Activated CD4-positive, CD25-positive, alpha-beta regulatory T cell (primary cell): ENCODE results near the gene BPIFB2.
"Not testable (repeated sequence)": the region's sequence is repeated elsewhere in the genome, so short reads cannot be mapped to it uniquely, and the experiment has no call there.

Source experiments
- DNase-seq, 4 experiments: peaks; one replicate each; lab custom pipeline; 2025; lab: John Stamatoyannopoulos, UW

BPIFB2 gene

GRCh38 chr20:33034901-33035492 is 27.5 kb downstream of the BPIFB2 start:
- no peak for DNase-seq

DNA sequence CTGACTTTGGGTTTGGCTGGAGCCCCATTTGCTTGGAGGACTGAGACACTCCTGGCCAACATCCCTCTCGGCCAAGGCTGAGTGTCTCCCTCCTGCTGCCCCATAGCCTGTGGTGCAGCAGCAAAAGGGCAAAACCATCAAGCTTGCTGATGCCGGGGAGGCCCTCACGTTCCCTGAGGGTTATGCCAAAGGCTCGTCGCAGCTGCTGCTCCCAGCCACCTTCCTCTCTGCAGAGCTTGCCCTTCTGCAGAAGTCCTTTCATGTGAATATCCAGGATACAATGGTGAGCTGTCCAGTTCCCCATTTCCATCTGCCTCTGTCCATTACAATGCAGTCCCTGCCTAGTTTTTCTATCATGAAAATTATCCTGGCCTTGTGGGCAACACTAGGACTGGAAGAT is 30.0 kb downstream of the BPIFB2 start:
- no peak for DNase-seq

- DNase-seq, result no peak
Observed at GRCh38 chr20:33038243-33038642, 30.7 kb downstream of the BPIFB2 start.

DNA sequence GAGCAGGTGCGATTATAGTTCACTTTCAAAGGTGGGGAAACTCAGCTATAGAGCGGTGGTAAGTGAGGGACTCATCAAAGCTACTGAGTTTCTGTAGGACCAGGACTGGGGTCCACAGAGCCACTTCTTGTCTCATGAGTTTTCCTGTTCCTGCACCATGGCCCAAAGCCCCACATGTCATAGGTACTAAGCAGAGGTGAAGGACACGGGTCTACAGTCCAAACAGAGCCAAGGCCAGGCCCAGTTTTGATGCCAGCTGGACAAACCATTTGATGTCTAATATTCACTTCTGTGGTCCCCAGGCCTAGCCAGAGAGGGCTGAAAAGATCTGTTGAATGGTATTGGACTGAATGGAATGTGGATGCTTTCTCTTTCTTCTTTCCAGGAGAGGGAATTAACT is 34.9 kb downstream of the BPIFB2 start:
- no peak for DNase-seq

- no peak for DNase-seq
Observed at GRCh38 chr20:33042983-33043730, 35.7 kb downstream of the BPIFB2 start.

GRCh38 chr20:33043731-33044181 is 36.3 kb downstream of the BPIFB2 start:
- DNase-seq, result no peak

DNA sequence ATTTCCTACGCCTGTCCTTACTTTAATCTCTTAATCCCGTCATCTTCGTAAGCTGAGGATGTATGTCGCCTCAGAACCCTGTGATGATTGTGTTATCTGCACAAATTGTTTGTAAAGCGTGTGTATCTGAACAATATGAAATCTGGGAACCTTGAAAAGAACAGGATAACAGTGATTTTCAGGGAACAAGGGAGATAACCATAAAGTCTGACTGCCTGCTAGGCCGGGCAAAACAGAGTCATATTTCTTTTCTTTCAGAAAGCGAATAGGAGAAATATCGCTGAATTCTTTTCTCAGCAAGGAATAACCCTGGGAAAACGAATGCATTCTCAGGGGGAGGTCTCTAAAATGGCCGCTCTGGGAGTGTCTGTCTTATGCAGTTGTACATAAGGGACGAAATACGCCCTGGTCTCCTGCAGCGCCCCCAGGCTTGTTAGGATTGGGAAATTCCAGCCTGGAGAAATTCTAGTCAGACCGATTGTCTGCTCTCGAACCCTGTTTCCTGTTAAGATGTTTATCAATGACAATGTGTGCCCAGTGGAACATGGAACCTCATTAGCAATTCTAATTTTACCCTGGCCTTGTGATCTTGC is 37.7 kb downstream of the BPIFB2 start:
- not testable (repeated sequence) for DNase-seq

DNA sequence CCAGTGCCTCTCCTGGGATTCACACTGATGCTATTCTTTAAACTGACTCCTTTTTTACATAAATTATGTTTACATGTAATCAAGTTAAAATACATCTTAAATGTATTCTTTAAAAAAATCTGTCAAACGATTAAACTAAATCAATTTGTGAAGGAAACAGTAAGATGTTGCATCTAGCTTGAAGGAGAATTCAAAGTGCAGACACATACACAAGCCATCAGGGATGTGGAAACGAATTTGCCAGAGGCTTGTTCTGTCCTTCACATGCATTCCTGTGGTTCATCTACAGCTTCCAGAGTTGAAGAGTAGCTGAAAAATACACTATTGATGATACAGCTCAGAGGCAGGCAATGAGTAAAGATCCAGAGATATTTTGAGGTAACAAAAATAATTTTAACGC is 38.9 kb downstream of the BPIFB2 start:
- no peak for DNase-seq

DNA sequence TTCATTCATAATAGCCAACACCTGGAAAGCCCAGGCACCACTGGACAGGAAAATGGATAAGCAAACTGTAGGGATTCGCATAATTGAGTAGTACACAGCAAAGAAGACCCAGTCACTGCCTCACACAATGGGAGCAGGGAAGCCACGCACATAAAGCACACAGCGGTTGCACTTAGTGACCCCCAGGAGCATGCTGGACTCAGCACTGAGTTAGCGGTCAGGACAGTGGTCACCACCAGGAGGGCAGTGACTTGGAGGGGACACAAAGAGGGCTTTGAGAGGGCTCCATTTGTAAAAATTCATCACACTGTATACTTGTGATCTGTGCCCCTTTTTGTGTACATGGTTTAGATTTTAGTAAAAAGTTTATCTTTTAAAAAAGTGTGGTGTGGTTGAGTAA is 43.8 kb downstream of the BPIFB2 start:
- no peak for DNase-seq

GRCh38 chr20:33053291-33054106 is 46.0 kb downstream of the BPIFB2 start, which contains the start of gene BPIFB3:
TSS of gene BPIFB3 (plus strand) at chr20:33053903. CDS start at chr20:33055436, 1,533 bp downstream.
- DNase-seq, result no peak

- DNase-seq, result no peak
Observed at GRCh38 chr20:33054381-33054780, 46.9 kb downstream of the BPIFB2 start.

- DNase-seq, result no peak
Observed at GRCh38 chr20:33054791-33055190, 47.3 kb downstream of the BPIFB2 start.

DNA sequence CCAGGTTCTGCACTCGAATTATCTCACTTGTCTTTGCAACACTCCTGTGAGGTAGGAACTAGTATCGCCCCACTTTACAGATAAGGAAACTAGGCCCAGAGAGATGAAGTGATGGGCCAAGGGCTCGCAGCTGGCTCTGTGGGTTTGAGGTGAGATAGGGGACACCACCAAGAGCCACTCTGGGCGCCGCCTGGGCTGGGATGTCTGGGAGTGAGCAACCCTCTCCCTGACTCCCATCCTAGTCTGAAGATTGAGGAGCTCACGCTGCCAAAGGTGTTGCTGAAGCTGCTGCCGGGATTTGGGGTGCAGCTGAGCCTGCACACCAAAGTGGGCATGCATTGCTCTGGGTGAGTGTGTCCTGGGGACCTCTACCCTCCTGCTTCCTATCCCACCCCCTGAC is 51.6 kb downstream of the BPIFB2 start:
- DNase-seq, result no peak

DNA sequence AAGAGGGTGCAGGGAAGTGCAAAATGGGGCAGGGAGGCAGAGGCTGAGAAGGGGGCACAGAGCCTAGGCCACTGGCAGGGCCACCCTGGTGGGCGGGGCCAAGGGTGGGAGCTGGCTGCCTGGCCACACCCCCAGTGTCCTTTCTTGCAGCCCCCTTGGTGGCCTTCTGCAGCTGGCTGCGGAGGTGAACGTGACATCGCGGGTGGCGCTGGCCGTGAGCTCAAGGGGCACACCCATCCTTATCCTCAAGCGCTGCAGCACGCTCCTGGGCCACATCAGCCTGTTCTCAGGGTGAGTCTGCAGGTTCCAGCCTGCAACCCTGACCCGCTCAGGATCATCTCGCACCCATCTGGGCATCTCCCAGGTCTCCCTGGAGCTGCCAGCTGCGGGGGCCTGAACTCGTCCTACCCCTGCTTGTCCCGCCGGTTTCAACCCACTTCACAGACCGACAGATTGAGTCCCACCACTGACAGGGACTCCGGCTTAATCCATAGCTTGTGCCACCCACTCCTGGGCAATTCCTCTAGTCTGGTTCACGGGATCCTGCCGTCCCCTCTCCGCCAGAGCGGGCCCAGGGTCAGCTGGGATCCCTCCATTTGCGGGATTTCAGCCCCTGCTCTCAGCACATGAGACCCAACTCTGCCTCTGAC is 52.4 kb downstream of the BPIFB2 start:
- DNase-seq, result no peak

DNA sequence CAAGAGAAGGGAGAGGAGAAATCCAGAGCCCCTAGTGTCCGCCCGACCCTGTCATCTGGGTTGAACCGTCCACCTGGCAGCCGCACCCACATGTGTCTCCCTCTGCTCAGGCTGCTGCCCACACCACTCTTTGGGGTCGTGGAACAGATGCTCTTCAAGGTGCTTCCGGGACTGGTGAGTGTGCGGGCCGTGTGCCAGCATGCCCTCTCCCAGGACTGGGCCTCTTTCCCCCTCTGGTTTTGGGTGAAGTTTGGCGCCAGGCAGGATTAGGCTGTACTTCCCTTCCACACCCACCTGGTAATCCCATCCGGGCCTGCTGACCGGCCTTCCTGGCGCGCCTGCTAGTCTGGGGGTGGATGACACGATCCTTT is 54.1 kb downstream of the BPIFB2 start:
- no peak for DNase-seq

DNA sequence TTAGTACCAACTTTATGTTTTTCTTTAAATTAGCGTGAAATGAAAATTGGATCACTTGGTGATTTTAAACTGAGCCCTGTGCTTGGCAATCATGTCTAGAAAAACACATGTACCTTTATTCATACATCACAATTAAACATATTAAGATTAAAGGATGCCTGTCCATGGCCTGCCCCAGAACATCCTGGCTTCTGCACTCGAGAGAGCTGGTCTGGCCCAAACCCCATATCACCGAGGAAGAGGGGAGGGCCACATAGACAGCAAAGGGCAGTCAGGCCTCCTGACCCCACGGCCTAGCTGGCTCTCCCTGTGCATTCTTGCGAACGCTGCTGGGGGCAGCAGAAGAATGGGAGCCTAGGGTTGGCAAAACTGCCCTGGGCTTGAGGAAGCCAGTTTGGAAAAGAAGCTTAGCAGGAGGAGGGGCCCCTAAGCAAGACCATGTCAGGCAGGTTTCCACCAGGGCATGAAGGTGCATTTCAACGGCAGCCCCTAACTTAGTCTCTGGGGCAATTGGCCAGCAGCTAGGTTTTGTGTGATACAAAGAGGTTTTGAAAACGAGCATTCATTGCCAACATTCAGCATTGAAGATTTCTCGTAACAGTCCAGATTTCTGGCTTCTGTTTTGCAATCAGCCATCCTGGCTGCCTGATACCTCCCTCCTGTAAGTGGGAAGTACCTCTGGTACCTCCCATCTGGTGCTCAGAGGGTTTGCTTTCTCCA is 54.8 kb downstream of the BPIFB2 start:
- DNase-seq, result no peak

DNA sequence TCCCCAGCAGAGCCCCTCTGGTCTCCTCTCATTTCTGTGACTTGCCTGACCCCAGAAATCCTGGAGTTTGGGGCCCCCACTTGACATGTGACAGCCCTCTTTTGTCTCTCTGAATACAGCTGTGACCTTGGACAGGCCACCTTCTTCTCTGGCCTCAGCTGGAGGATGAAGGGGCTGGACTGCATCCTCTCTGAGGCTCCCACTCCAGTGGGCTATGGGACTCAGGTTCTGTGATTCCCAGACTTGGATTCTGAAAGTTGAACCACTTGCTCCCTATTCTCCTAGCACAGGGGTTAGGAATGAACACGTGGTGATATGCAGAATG is 55.3 kb downstream of the BPIFB2 start:
- DNase-seq, result no peak

- no peak for DNase-seq
Observed at GRCh38 chr20:33063271-33063670, 55.8 kb downstream of the BPIFB2 start.

DNA sequence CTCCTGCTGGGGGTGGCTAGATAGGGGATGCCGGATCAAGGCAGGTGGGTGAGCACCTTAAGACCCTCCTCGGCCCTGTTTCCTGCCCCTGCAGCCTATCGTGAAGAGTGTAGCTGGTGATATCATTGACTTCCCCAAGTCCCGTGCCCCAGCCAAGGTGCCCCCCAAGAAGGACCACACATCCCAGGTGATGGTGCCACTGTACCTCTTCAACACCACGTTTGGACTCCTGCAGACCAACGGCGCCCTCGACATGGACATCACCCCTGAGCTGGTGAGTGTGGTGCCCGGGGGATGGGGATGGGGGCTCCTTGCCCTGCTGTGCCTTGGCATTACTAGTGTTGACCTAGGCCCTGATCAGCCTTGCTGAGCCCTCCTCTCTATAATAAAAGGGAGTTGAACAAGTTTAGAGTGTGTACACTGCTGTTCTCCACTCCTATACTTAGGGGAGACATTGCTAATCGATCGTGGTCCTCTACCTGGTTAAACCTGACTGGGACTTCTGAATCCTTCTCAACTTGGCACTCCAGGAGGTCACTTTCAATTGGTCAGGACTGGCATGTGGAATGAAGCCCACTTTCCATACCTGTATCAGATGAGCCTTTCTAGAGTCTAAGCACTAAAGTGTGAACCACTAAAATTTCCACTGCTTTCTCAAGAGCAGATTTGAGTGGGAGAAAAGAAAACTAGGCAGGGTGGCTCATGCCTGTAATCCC is 57.2 kb downstream of the BPIFB2 start:
- no peak for DNase-seq

GRCh38 chr20:33065785-33066184 is 58.3 kb downstream of the BPIFB2 start:
- DNase-seq, result no peak

- DNase-seq, result no peak
Observed at GRCh38 chr20:33067806-33068205, 60.3 kb downstream of the BPIFB2 start.
